NB4 (cell line): ENCODE measurements around the gene SIGLEC1.

ENCODE experiments used
- DNase-seq: peaks from one replicate; pipeline ENCODE4 v3.0.0; 2010; ENCODE audit warnings: low read depth
- H3K4me3 ChIP-seq: one replicate; pipeline ENCODE4 v1.5.1; 2011; ENCODE audit warnings: mild to moderate bottlenecking, low read depth, low read length, moderate library complexity
- MYC ChIP-seq: IDR thresholded peaks from 2 replicates; pipeline ENCODE4 v1.6.1; 2011; ENCODE audit warnings: low read depth, low read length
- POLR2A ChIP-seq: IDR thresholded peaks from 2 replicates; pipeline ENCODE4 v1.6.1; 2011; ENCODE audit warnings: mild to moderate bottlenecking; ENCODE audit not compliant: insufficient read length; ENCODE audit errors: extremely low read depth
- TF ChIP-seq, protein P1 (sequence below): IDR thresholded peaks from one replicate; pipeline ENCODE4 v1.5.1; 2012; ENCODE audit warnings: low read depth, low read length
- TF ChIP-seq, protein P2 (sequence below): IDR thresholded peaks from 2 replicates; pipeline ENCODE4 v1.6.1; 2011; ENCODE audit warnings: low read depth, low read length

Gene SIGLEC1

DNA sequence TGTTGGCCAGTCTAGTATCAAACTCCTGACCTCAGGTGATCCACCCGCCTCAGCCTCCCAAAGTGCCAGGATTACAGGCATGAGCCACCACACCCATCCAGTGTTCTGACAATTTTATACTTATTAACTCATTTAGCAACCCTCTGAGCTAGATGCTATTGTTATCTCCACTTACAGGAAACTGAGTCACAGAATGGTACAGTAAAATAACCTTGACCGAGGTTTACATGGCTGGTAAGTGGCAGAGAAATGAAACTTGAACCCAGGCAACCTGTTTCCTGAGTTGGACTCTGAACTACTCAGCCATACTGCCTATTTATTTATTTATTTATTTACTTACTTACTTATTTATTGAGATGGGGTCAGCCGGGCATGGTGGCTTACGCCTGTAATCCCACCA, 6.6 kb upstream of the SIGLEC1 start:
- DNase-seq = no peak
- no peak overlapping the region for H3K4me3 ChIP-seq
- no peak for TF ChIP-seq POLR2A

DNA sequence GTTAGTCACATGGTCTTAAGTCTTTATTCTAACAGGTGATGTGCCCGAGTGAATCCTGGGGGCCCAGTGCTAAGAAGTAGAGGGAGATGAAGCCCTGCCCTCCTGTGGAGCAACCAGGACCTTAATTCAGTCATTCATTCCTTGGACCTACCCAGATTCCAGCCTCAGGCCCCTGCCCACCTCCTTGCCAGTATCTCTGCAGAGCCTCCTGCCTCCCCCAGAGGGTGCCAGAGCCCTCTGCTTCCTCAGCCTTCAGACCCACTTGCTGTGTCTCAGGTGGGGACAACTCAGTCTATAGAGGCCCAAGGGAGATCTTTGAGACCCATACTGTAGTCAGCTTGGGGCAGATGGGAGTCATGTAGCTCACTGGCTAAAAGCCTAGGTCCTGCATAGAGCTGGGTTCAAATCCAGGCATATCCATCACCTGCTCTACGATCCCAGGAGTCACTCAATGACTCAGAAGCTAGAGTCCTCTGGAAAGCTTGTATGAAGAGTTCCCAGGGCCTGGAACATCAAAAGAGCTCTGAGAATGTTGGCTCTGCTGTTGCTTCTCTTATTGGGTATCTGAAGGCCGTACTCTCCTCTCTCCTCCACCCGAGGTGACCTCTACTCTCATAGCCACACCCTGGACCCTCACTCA, 3.9 kb upstream of the SIGLEC1 start:
- DNase-seq = peak; percentile 77
- H3K4me3 ChIP-seq = no peak overlapping the region
- TF ChIP-seq, protein P1, sequence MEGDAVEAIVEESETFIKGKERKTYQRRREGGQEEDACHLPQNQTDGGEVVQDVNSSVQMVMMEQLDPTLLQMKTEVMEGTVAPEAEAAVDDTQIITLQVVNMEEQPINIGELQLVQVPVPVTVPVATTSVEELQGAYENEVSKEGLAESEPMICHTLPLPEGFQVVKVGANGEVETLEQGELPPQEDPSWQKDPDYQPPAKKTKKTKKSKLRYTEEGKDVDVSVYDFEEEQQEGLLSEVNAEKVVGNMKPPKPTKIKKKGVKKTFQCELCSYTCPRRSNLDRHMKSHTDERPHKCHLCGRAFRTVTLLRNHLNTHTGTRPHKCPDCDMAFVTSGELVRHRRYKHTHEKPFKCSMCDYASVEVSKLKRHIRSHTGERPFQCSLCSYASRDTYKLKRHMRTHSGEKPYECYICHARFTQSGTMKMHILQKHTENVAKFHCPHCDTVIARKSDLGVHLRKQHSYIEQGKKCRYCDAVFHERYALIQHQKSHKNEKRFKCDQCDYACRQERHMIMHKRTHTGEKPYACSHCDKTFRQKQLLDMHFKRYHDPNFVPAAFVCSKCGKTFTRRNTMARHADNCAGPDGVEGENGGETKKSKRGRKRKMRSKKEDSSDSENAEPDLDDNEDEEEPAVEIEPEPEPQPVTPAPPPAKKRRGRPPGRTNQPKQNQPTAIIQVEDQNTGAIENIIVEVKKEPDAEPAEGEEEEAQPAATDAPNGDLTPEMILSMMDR = peak; percentile 88
- TF ChIP-seq MYC = no peak

DNA sequence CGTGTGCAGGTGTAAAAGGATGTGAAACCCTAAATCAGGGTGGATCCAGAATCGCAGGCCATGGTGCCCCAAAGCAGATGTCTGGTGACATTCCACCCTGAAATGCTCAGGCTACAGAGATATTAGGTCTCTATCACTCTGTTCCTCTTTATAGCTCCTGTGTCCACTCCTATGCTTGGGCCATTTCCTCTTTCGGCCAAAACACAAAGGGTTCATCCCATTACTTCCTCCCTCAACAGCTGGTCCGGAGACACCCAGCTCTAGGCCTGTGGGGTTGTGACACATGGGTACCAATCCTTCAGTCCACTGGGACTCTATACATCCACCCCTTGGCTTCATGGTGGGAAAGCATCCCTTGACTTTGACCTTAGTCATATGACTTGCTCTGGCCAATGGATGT, 1.7 kb upstream of the SIGLEC1 start:
- DNase-seq = no peak
- no peak overlapping the region for H3K4me3 ChIP-seq
- TF ChIP-seq, protein P1 = no peak

DNA sequence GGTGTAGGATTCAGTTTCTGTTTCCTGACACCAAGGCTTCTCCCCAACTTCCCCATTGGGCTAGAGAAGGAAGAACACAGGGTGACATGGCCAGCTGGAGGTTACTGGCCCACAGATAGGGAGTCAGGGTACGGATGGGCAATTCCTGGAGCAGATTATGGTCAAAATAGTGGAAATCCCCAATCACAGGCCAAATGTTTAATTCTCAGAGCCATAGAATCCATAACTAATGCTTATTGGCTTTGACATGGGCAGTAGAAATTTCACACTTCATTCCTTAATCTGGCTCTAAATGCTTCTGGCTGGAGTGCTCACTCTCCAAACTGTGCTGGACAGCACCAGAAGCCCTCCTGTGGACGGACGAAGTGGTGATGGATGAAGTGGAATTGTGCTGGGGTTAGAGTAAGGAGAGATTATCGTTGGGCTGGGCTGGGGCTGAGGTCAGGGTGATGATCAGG, 887 bp downstream of the SIGLEC1 start:
- H3K4me3 ChIP-seq = no peak overlapping the region
- no peak for TF ChIP-seq POLR2A
- TF ChIP-seq, protein P1 = no peak
- no peak for DNase-seq

DNA sequence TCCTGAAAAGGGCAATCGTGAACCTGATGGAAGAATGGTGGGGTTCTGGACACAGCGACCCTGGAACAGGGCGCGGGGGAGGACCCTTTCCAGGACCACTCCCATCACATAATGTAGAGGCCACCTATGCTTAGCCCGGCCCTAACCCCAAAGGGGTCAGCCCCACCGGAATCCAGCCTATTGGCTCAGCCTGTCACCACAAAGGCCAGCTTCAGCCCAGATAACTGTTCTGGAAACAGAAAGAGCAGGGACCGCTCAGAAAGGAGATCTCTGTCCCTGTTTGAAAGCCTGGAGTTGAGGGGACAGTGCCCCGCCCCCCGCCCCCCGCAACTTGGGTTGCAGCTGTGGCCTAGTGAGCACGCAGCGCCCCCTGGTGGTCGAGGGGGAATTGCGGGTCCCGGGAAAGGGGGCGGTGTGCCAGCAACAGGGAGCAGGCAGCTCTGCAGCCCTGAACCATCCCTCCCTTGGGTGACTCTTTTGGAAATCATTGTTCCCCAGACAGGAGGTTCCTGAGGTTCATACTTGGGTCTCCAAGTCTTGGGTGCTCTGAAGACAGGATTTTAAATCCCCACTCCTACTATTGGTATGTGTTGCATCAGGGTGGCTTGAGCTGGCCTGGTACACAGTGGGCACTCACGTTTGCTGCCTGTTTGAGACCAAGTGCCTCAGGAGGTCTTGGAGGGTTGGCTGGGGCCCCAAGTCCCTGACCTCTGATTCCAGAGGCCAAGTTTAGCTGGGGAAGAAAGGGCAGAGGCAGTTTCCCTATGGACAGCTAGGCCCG, 1.5 kb downstream of the SIGLEC1 start:
- TF ChIP-seq, protein P1 = peak; percentile 83
- no peak for TF ChIP-seq POLR2A
- TF ChIP-seq, protein P2, sequence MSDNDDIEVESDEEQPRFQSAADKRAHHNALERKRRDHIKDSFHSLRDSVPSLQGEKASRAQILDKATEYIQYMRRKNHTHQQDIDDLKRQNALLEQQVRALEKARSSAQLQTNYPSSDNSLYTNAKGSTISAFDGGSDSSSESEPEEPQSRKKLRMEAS = 0 out of 2 replicates have a peak, but pooled peaks have one; percentile 9
- DNase-seq = peak; percentile 75
- no peak overlapping the region for H3K4me3 ChIP-seq

DNA sequence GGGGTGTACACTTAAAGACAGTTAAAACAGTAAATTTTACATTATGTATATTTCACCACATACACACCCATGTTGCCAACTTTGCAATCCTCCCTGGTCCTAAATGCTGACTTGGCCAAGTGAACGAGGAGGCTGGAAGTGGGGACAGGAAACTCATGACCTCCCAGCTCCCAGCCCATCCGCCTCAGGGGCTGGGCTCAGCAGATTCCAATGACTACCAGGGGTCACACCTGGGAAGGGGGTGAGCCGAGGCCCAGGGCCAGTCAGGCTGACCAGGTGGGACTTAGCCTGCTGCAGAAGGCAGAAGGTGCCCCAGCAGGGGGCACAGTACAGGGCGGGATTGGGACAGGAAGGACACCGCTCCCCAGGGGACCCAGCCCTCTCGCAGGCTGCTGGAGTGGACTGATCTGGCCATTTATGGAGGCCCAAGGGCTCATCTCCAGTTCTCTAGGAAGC, 2.4 kb downstream of the SIGLEC1 start:
- DNase-seq = peak; percentile 34
- no peak overlapping the region for H3K4me3 ChIP-seq
- TF ChIP-seq POLR2A (no peak), MYC (no peak)
- TF ChIP-seq, protein P1 = peak; percentile 2
- TF ChIP-seq, protein P2 = no peak
